HG02678 (cell line): ENCODE measurements around the gene RAPGEF6.
"Not testable (repeated sequence)": the region's sequence is repeated elsewhere in the genome, so short reads cannot be mapped to it uniquely, and the experiment has no call there.

Experiments
- ATAC-seq: cut with Tn5 transposase; IDR thresholded peaks from one replicate; pipeline ENCODE4 v1.9.1; 2021; ENCODE audit warnings: mild to moderate bottlenecking, moderate library complexity; ENCODE audit not compliant: unreplicated experiment

Gene RAPGEF6

DNA sequence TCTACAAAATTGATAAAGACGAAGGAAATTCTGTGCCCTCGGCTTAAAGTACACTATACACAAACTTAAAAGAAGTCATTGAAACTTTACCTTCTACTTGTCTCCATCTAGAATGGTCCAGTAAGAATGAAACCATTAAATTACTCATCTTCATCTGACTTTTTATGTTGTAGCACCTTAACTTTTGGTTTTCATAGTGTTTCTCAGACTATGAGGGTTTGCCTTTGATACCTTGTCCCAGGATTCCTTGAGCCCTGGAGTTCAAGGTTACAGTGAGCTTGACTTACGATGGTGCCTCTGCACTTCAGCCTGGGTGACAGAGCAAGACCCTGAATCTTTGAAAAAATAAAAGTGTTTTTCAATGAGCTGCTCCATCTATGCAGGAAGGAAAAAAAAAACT lies 239.0 kb downstream of the RAPGEF6 start:
- ATAC-seq, result peak; percentile 81

GRCh38 chr5:131394128-131394527 lies 240.9 kb downstream of the RAPGEF6 start:
- peak; percentile 73 for ATAC-seq

GRCh38 chr5:131393498-131393968 lies 241.5 kb downstream of the RAPGEF6 start:
- ATAC-seq, result no peak

DNA sequence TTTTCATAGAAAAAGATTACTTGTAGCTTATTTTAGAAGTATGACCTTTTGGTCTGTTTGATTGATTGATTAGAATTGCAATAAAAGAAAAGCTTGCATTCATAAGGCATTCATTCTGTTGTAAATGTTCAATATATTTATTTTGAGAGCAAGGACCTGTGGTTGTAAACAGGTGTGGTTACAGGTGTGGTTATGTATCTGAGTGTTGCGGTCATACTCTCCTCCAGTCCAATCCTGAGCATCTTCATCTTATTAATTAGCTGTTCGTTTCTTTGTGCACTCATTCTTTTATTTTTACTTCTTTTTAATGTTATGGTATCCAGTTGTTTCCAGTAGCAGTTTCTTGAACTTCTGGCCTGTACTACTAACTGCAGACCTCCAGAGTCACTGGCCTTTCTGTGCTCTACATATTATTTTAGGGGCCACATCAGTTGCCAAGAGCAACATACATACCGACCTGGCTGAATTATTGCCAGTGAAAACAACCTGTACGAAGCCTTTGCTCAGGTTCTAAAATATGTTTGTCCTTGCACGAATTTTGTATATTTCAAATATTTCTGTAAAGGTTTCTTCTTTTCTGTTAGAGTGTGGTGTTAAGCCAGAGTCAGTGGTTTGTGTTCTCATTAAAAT lies 242.4 kb downstream of the RAPGEF6 start:
- no peak for ATAC-seq

DNA sequence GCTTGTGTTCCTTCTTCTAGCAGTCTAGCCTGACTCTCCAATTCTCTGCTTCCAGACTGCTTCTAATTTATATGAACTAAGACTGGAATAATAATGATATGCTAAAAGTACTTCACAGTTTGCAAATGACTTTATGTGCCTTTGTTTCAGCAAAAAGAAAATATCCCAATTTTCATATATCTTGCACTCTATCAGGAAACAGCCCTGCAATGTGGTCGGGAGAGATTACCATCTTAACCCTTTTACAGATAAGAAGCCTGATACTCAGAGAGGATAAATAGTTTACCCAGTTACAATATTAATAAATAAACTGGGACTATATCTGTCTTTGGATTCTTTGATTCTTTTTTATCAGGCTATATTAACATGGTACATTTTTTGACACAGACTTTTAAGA lies 245.2 kb downstream of the RAPGEF6 start:
- no peak for ATAC-seq

DNA sequence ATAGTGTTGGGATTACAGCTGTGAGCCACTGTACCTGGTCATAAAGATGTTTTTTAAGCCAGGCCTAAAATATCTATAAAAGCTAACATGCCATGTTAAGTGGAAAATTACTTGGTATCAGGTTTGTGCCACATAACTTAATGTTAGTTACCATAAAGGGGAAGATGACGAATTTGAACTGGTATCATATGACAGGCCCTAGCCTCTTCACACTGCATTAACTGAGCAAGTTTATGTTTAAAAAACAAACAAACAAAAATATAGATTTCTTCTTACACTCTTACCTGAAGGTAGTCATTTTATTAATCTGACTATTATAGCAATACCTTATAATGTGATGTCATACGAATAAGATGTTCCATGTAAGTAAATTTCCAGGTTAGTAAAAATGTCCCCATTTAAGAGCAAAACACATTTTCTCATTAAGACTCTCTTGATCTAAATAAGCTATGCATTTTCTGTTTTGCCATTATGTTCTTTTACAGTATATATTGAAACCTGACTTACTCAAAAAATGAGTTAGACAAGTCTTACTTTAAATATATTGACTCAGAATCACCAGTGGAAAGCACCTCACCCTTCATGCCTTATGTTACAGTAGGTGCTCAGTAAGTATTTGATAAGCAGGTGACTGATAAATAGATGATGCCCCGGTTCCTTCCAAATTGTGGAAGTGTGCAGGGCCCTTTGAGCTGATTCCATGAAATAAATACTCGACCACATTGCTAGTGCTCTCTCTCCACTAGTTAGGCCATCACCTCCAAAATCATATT lies 245.7 kb downstream of the RAPGEF6 start:
- peak; percentile 46 for ATAC-seq

GRCh38 chr5:131387255-131387654 lies 247.8 kb downstream of the RAPGEF6 start:
- ATAC-seq, result no peak

DNA sequence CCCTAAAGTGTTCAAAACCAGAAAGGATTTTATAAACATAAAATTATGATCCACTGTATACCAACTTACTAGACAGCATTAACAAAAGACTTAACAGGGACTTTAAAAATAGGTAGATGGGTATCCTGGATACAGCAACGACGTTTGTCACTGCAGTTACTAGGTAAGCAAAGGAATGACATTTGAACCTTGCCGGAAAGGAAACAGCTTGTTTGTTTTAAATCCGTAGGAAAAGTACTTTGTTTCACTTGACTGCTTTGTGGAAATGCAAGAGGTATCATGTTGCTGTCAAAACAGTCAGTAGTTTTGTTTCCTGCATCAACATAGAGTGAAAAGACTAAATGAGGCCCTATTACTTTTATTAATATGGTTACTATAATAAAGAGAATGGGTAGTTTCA lies 248.2 kb downstream of the RAPGEF6 start:
- ATAC-seq, result no peak

DNA sequence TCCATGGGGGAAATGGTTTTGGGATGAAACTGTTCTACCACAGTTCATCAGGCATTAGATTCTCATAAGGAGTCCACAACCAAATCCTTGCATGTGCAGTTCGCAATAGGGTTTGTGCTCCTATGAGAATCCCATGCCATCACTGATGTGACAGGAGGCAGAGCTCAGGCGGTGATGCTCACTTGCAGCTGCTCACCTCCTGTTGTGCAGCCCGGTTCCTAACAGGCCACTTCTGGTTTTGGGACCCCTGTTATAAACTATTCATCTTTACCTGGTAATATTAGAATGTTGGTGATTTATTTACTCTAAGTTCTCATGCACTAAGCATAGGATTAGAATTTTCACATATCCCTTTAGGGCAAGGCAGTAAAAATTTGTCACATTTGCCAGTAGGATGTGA lies 248.9 kb downstream of the RAPGEF6 start:
- ATAC-seq, result no peak

GRCh38 chr5:131384616-131385214 lies 250.3 kb downstream of the RAPGEF6 start:
- no peak for ATAC-seq

DNA sequence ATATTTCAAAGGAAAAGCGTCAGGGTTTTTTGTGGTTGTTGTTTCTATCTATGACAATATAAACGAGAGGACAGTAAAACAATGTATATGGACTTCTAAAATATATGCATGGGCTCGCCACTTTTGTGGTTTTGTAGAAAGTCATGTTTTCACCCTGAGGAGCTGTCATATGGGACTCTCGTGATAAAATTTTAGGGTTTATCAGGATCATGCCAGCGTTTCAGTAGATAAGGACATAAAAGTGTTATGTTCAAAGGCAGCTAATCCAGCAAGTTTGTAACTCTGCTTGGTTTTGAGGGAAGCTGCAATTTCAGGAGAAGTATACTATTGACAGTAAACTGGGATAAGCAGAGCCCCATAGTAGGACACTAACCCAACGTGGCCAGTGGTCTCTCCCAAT lies 250.9 kb downstream of the RAPGEF6 start:
- no peak for ATAC-seq

- ATAC-seq, result peak; percentile 64
These were observed 252.3 kb downstream of the RAPGEF6 start for GRCh38 chr5:131382407-131383395.

DNA sequence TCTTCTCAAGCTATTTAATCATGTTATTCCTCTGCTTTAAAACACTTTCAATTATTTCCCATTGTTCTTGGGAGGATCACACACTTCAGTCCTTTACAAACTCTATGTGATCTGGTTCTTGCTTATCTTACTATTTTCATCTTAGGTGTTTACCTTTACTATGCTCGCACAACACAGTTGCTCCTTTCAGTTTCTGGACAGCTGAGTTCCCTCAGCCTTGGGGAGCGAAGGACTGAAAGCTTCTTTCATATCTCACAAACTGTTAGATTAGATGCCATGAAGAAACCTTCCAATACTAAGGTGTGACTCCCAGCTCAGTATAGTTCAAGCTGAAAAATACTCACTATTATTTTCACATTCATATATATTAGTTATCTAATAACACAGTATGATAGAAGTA lies 253.3 kb downstream of the RAPGEF6 start:
- peak; percentile 55 for ATAC-seq

- no peak for ATAC-seq
These were observed 254.0 kb downstream of the RAPGEF6 start for GRCh38 chr5:131381021-131381420.

- ATAC-seq, result not testable (repeated sequence)
These were observed 254.8 kb downstream of the RAPGEF6 start for GRCh38 chr5:131380238-131380637.

- ATAC-seq, result peak; percentile 37
These were observed 255.3 kb downstream of the RAPGEF6 start for GRCh38 chr5:131379723-131380122.

- peak; percentile 21 for ATAC-seq
These were observed 256.1 kb downstream of the RAPGEF6 start for GRCh38 chr5:131378721-131379541.

DNA sequence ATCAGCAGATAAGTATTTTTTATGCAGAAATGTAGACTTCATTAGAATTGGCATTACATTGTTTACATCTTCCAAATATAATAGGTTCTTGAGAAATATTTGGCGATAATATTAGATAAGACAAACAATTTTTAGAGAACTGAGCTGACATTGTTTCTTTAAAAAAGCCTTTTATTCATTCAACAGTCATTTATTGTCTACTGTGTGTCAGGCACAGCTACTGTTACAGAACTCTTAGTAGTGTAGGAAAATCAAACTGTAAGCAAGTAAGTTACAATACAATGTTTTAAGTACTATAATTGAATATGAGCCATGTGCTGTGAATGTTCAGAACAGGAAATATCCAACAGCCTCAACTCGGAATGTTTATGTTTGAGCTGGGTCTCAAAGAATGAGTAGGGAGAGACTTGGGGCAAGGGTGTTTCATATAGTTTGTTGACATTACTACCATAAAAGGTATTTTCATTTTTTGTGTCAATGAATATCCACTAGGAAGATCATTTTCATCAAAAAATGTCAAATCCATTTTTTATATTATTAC lies 257.2 kb downstream of the RAPGEF6 start:
- no peak for ATAC-seq

DNA sequence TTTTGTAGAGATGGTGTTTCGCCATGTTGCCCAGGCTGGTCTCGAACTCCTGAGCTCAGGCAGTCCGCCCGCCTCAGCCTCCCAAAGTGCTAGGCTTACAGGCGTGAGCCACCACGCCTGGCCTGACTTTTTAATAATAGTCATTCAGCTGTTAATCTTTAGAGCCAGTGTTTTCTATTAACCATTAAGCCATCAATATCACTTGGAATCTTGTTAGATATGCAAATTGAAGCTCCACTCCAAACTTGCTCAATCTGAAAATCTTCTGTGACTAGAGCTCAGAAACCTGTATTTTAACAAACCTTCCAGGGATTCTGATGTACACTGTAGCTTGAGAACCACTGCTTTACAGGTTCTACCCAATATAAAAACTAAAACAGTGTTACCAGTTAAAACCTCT lies 257.7 kb downstream of the RAPGEF6 start:
- no peak for ATAC-seq

DNA sequence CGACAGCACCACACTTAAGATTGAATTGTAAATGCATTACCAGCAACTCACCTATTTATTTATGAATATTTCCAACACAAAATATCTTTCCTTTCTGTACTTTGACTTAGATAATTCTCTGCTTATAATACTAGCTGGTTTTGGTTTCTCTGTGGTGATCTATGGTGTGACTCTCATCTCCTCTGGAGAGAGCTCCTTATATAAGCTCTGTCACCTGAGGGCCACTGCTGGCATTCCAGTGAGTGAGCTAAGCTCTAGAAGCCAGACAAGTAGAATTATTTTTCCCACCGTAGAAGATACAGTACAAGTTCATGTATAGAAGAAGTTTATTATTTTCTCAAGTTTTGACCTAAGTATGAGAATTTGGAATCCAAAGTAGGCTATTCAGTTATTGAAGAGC lies 259.7 kb downstream of the RAPGEF6 start:
- ATAC-seq, result peak; percentile 30
